GM12873 (cell line): ENCODE measurements around the gene TCF7.

Experiments
- CTCF ChIP-seq: IDR thresholded peaks from 2 replicates; pipeline ENCODE4 v1.5.1; 2012; ENCODE audit warnings: low read depth, mild to moderate bottlenecking, moderate library complexity, low read length, control low read depth; ENCODE audit not compliant: insufficient read depth; ENCODE audit errors: missing control alignments

The TCF7 gene

GRCh38 chr5:134123360-134123759, 8.9 kb downstream of the TCF7 start:
- no peak for TF ChIP-seq CTCF

DNA sequence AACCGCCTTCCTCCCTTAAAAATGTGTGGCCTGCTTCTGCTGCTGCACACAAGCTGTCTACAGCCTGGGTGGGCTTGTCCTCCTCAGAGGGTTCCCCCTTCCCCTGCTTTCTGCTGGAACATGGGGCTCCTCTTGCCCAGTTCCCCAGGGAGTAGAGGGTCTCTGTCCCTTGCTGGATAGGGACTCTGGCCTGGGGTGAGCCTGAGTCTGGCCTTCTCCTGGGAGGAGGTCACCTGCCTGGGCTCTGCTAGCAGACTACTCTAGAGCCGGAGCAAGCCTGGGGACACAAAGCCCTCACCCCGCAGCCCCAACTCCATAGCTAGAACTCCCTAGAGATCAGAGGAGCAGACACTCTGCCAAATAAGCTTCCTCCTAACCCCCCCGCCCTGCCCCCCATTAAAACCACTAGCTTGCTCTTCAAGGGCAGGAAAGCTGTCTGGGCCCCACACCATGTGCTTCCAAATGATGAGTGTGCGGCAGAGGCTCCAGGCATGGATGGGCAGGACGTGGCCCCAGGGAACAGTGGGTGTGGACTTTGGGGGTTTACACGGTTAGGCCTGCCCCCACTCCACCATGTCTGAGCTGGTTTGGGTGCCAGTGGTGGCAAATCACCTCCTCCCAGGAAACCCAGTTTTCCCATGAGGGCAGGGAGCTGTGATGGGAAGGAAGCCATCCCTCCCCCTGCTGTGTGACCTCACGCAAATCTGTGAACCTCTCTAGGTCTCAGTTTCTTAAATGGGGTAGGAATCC, 10.0 kb downstream of the TCF7 start:
- no peak for TF ChIP-seq CTCF

- TF ChIP-seq CTCF, result no peak
Observed at GRCh38 chr5:134125039-134126015, 10.8 kb downstream of the TCF7 start.

GRCh38 chr5:134127376-134127861, 12.9 kb downstream of the TCF7 start:
- no peak for TF ChIP-seq CTCF

DNA sequence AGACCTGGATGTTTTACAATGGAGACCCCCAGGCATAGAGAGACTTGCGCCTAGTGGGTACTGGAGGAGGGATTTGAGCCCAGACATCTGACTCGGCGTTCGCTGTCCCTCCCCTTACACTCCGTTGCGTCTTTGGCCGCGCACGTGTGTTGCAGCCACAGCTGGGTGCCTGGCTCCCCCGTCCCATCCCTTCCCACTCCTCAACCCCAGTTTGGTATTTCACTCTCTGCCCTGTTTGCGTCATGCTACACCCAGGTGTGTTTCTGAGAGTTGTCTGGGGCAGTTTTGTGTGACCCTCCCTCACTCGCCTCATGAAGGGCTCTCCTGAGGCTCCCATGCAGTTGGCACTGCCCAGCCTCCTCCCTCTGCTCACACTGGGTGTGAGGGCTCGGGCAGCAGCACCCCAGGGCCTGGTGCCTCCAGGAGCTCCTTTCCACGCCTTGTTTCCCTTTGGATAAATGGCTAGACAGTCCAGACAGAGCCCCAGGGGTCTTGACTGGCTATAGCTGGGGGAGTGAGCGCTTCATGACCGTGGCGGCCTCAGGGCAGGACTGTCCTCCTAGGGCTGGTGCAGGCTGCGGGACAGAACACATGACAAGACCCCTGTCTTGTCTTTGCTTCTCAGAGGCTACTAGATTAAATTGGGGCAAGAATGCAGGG, 13.6 kb downstream of the TCF7 start:
- TF ChIP-seq CTCF, result no peak

- TF ChIP-seq CTCF, result no peak
Observed at GRCh38 chr5:134128648-134128995, 14.1 kb downstream of the TCF7 start.
